ENCODE data around the gene NCKAP5. TPM values are rescaled to one million over a fixed set of nuclear protein-coding genes. Genes with fewer than 3 reads are reported as not detected.

The NCKAP5 gene
- total and polyA plus RNA-seq, 2 of the 8 experiments (the other 6 are each of a cell fraction or from before 2014, with no cell fraction given), result 0.27 to 0.86 TPM

DNA sequence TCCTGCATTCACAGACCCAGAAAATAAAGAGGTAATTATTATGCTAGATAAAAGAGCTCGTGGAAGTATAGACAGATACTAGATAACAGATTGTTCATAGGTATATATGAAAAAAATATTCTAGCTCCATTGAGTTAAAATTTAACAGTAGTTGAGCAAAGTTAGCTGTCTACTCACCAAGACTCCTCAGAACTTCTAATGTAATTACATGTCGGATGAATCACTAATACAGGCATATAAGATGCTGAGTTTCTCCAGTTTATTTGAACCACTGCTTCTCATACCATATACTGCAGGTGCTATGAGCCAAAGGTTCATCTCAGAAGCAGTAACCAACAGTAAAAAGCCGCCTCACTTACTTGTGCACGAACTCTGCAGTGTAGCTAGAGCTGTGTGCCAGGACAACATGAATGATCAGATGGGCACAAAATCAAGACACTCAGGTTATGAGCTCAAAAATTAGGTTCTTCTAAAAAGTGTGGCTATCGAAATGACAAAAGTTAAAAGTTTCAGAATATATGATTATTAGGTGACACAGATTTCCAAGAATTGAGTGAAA is 373.4 kb downstream of the NCKAP5 start:
- H3K79me2 ChIP-seq (ENCODE audit: control insufficient read depth in 1 of 2, insufficient read depth in 2 of 2, low read length in 2 of 2), result no peaks in the 10 kb centered on the region
- no peak overlapping the region for H3K27ac ChIP-seq (ENCODE audit: low read depth, low read length)
- no peak overlapping the region for H3K14ac ChIP-seq (ENCODE audit: insufficient read length)
- H2BK12ac ChIP-seq (ENCODE audit: low read depth, low read length), result no peak overlapping the region
- CTCF ChIA-PET (ENCODE audit: partially characterized antibody), result interaction anchor here (0.9 to 1.6 kb wide), 2 partner anchors 22 to 585 kb away, joined by 4 to 6 read pairs; no protein-coding TSS in a partner anchor
- FAIRE-seq (no peak), DNase-seq (ENCODE audit: low read depth in 1 of 2, low spot score in 2 of 2) (no peak)
- H3K23ac ChIP-seq (ENCODE audit: insufficient read length), result no peak overlapping the region
- no peak overlapping the region for H4K91ac ChIP-seq (replicated peaks; ENCODE audit: insufficient read length, low read length)
- no peak overlapping the region for H3K9ac ChIP-seq (replicated peaks in 1 of 4; ENCODE audit: extremely low read depth in 1 of 4, low read depth in 3 of 4, low read length in 3 of 4)
- H2BK15ac ChIP-seq (ENCODE audit: low read length), result no peak overlapping the region
- no peak overlapping the region for H3K4ac ChIP-seq (replicated peaks; ENCODE audit: insufficient read length, low read depth, low read length)
- no peaks in the 10 kb centered on the region for H3K79me1 ChIP-seq (ENCODE audit: low read depth, low read length)
- H4K20me1 ChIP-seq (replicated peaks in 1 of 2; ENCODE audit: control insufficient read depth in 1 of 2, insufficient read depth in 2 of 2, low read length in 2 of 2), result no peaks in the 10 kb centered on the region
- H3K4me3 ChIP-seq (ENCODE audit: extremely low read depth in 1 of 4, insufficient read depth in 2 of 4, low read depth in 3 of 4, low read length in 4 of 4), result no peak overlapping the region
- no peak overlapping the region for H4K5ac ChIP-seq (ENCODE audit: insufficient read length, low read depth, low read length)
- no peak overlapping the region for H2BK120ac ChIP-seq (replicated peaks; ENCODE audit: low read depth, low read length)
- no peak overlapping the region for H2AFZ ChIP-seq (ENCODE audit: low read length)
- H2BK20ac ChIP-seq (ENCODE audit: low read length), result no peak overlapping the region
- no peak for TF ChIP-seq POU5F1 (IDR thresholded peaks at IDR 0.05; ENCODE audit: low read depth, low read length)
- no peak for TF ChIP-seq TBP (IDR thresholded peaks at IDR 0.05; ENCODE audit: low read depth, low read length)
- TF ChIP-seq SRF (IDR thresholded peaks at IDR 0.05; ENCODE audit: low read depth, low read length), result no peak
- H4K8ac ChIP-seq (ENCODE audit: extremely low read depth, insufficient read depth, low read length), result no peak overlapping the region
- no peak overlapping the region for H3K56ac ChIP-seq (replicated peaks; ENCODE audit: insufficient read length, low read depth, low read length)
- no peak overlapping the region for H3K4me2 ChIP-seq (ENCODE audit: insufficient read depth in 1 of 2, low read depth in 2 of 2, low read length in 2 of 2)
- no peak overlapping the region for H2AK5ac ChIP-seq (ENCODE audit: low read depth, low read length)
- WGBS, 2 experiments (ENCODE audit: extremely low coverage in 1 of 2, insufficient coverage in 1 of 2, insufficient read length in 1 of 2, insufficient replicate concordance in 2 of 2, low coverage in 1 of 2, low lambda C conversion rate in 2 of 2, missing lambda C conversion rate in 1 of 2), result 85% methylated on average over 5 of the region's 5 CpGs; no CpG with 5 or more reads in 1 of the 2 experiments
- H3K27me3 ChIP-seq (replicated peaks in 1 of 4; ENCODE audit: control insufficient read depth in 3 of 4, extremely low read depth in 1 of 4, insufficient read depth in 3 of 4, low read length in 3 of 4), result no peaks in the 10 kb centered on the region
- no peaks in the 10 kb centered on the region for H3K9me3 ChIP-seq (ENCODE audit: insufficient read depth in 2 of 2, low read depth in 1 of 2, low read length in 1 of 2)
- H3K23me2 ChIP-seq (ENCODE audit: low read depth, low read length), result peaks cover 1% of the 10 kb centered on the region; the same call in 1 of the 2 replicates
- no peaks in the 10 kb centered on the region for H3K36me3 ChIP-seq (ENCODE audit: control insufficient read depth in 2 of 4, insufficient read depth in 4 of 4, low read length in 3 of 4)
- no peak overlapping the region for H2BK5ac ChIP-seq (ENCODE audit: low read depth, low read length)
- no peak overlapping the region for H3K18ac ChIP-seq (ENCODE audit: extremely low read depth, low read length)
- H3K4me1 ChIP-seq (replicated peaks in 1 of 4; ENCODE audit: control insufficient read depth in 3 of 4, insufficient read depth in 4 of 4, low read length in 3 of 4), result no peaks in the 10 kb centered on the region
- POLR2A ChIA-PET (ENCODE audit: partially characterized antibody), result no interaction called here
